OCI-LY1 (cell line): Measurements from ENCODE around the gene CTSC.

Experiments used
- H2AFZ ChIP-seq: fragments of 200-600 bp; sonication (generic), shearing (Covaris generic); 2 replicates; pipeline ENCODE4 v1.6.0; 2014; ENCODE audit warnings: antibody characterized with exemption, mild to moderate bottlenecking, low read length
- H3F3A ChIP-seq: fragments of 200-600 bp; sonication (generic), shearing (Covaris generic); 2 replicates; pipeline ENCODE4 v1.6.0; 2014; ENCODE audit warnings: mild to moderate bottlenecking, antibody characterized with exemption, low read length, moderate library complexity; ENCODE audit not compliant: insufficient read depth
- H3K27ac ChIP-seq: fragments of 200-600 bp; sonication (generic); 2 replicates; pipeline ENCODE4 v1.5.1; 2014; ENCODE audit warnings: low read length, mixed run types, mild to moderate bottlenecking, low read depth; ENCODE audit not compliant: poor library complexity, severe bottlenecking
- H3K27me3 ChIP-seq: fragments of 200-600 bp; sonication (generic); 2 replicates; pipeline ENCODE4 v1.6.0; 2014; ENCODE audit warnings: antibody characterized with exemption, mild to moderate bottlenecking, low read length, moderate library complexity; ENCODE audit not compliant: insufficient read depth
- H3K36me3 ChIP-seq: fragments of 200-600 bp; sonication (generic); 2 replicates; pipeline ENCODE4 v1.6.1; 2014; ENCODE audit warnings: mild to moderate bottlenecking, antibody characterized with exemption, low read length, moderate library complexity, mixed read lengths; ENCODE audit not compliant: insufficient read depth
- H3K4me1 ChIP-seq: fragments of 200-600 bp; sonication (generic); 2 replicates; pipeline ENCODE4 v1.5.1; 2014; ENCODE audit warnings: mild to moderate bottlenecking, low read length, moderate library complexity; ENCODE audit not compliant: insufficient read depth, severe bottlenecking
- H3K4me2 ChIP-seq: fragments of 200-600 bp; sonication (generic), shearing (Covaris generic); 2 replicates; pipeline ENCODE4 v1.6.1; 2014; ENCODE audit warnings: low read length
- H3K4me3 ChIP-seq: fragments of 200-600 bp; sonication (generic); 2 replicates; pipeline ENCODE4 v1.5.1; 2014; ENCODE audit warnings: low read length, low read depth, mild to moderate bottlenecking, mixed read lengths; ENCODE audit not compliant: poor library complexity, severe bottlenecking
- H3K79me2 ChIP-seq: fragments of 200-600 bp; shearing (Covaris generic); 2 replicates; pipeline ENCODE4 v1.6.1; 2016; ENCODE audit warnings: mixed run types, low read length, mixed read lengths; ENCODE audit not compliant: insufficient read depth
- H3K9ac ChIP-seq: fragments of 200-600 bp; sonication (generic), shearing (Covaris generic); 2 replicates; pipeline ENCODE4 v1.6.1; 2014; ENCODE audit warnings: mild to moderate bottlenecking, low read length, mixed read lengths
- H3K9me2 ChIP-seq: fragments of 200-600 bp; sonication (generic), shearing (Covaris generic); 2 replicates; pipeline ENCODE4 v1.6.1; 2014; ENCODE audit warnings: low read depth, mild to moderate bottlenecking, low read length, mixed read lengths
- H3K9me3 ChIP-seq: fragments of 200-600 bp; shearing (Covaris generic); 2 replicates; pipeline ENCODE4 v1.6.1; 2014; ENCODE audit warnings: low read length, mixed read lengths
- H4K20me1 ChIP-seq: fragments of 200-600 bp; sonication (generic), shearing (Covaris generic); 2 replicates; pipeline ENCODE4 v1.6.0; 2016; ENCODE audit warnings: mild to moderate bottlenecking, low read length; ENCODE audit not compliant: insufficient read depth
- EZH2 ChIP-seq: fragments of 200-600 bp; sonication (generic), shearing (Covaris generic); IDR thresholded peaks from 2 replicates; pipeline ENCODE4 v1.8.0; 2017; ENCODE audit warnings: borderline replicate concordance, mixed run types, mild to moderate bottlenecking, antibody characterized with exemption, low read length, moderate library complexity, mixed read lengths
- TF ChIP-seq, protein P1 (sequence below): fragments of 200-600 bp; sonication (generic), shearing (Covaris generic); IDR thresholded peaks from 2 replicates; pipeline ENCODE4 v1.5.1; 2017; ENCODE audit warnings: mild to moderate bottlenecking, antibody characterized with exemption, low read length, moderate library complexity, mixed read lengths

The CTSC gene

DNA sequence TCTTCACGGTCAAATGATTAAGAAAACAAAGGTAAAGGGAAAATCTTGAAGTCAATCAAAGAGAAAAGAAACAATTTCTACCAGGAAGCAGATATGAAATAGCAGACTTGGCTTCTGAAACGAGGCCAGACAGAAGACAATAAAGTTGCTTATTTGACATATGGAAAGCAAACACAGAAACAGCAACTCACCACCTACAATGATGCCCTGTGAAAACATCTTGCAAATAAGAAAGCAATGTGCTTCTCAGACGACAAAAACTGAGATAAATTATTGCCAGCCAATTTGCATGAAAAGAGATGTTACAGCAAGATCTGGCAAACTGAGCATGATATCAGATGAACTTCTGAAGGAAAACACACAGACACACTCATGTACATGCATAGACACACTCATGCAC is 45.9 kb upstream of the CTSC start:
- no peak overlapping the region for H2AFZ ChIP-seq
- H3K36me3 ChIP-seq, result no peaks in the 10 kb centered on the region
- no peak overlapping the region for H3K9ac ChIP-seq
- no peaks in the 10 kb centered on the region for H3K27me3 ChIP-seq
- H3F3A ChIP-seq, result no peaks in the 10 kb centered on the region
- TF ChIP-seq, protein P1, sequence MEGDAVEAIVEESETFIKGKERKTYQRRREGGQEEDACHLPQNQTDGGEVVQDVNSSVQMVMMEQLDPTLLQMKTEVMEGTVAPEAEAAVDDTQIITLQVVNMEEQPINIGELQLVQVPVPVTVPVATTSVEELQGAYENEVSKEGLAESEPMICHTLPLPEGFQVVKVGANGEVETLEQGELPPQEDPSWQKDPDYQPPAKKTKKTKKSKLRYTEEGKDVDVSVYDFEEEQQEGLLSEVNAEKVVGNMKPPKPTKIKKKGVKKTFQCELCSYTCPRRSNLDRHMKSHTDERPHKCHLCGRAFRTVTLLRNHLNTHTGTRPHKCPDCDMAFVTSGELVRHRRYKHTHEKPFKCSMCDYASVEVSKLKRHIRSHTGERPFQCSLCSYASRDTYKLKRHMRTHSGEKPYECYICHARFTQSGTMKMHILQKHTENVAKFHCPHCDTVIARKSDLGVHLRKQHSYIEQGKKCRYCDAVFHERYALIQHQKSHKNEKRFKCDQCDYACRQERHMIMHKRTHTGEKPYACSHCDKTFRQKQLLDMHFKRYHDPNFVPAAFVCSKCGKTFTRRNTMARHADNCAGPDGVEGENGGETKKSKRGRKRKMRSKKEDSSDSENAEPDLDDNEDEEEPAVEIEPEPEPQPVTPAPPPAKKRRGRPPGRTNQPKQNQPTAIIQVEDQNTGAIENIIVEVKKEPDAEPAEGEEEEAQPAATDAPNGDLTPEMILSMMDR, result no peak
- no peak for TF ChIP-seq EZH2
- H3K4me2 ChIP-seq, result no peak overlapping the region
- no peaks in the 10 kb centered on the region for H3K9me2 ChIP-seq
- H3K79me2 ChIP-seq, result no peaks in the 10 kb centered on the region
- H3K4me3 ChIP-seq, result no peak overlapping the region
- H3K27ac ChIP-seq, result no peak overlapping the region
- no peaks in the 10 kb centered on the region for H3K9me3 ChIP-seq
- no peaks in the 10 kb centered on the region for H3K4me1 ChIP-seq
- no peaks in the 10 kb centered on the region for H4K20me1 ChIP-seq

DNA sequence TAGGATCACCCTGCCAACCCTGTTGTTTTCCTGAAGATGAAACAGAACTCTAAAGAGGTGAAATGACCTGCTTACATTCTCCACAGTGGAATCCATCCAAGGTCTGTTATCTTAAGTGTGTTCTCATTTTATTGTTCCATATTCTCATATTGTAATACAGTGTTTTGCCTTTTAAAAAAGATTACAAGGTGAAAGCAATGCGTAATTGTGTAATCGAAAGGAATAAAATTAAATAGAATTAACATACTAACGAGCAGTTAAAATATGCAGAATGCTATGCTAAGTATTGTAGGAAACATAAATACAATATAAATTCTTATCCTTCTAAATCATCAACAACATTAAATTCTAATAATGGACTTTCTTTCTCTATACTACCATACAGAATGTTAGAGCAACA is 41.6 kb upstream of the CTSC start:
- H3K4me2 ChIP-seq, result no peak overlapping the region
- no peaks in the 10 kb centered on the region for H3K36me3 ChIP-seq
- H3K27me3 ChIP-seq, result no peaks in the 10 kb centered on the region
- TF ChIP-seq, protein P1, result no peak
- TF ChIP-seq EZH2, result no peak
- no peaks in the 10 kb centered on the region for H3F3A ChIP-seq
- no peak overlapping the region for H2AFZ ChIP-seq
- no peaks in the 10 kb centered on the region for H3K79me2 ChIP-seq
- H3K4me1 ChIP-seq, result no peaks in the 10 kb centered on the region
- no peaks in the 10 kb centered on the region for H3K9me2 ChIP-seq
- no peak overlapping the region for H3K27ac ChIP-seq
- no peaks in the 10 kb centered on the region for H3K9me3 ChIP-seq
- no peaks in the 10 kb centered on the region for H4K20me1 ChIP-seq
- H3K4me3 ChIP-seq, result no peak overlapping the region
- no peak overlapping the region for H3K9ac ChIP-seq

DNA sequence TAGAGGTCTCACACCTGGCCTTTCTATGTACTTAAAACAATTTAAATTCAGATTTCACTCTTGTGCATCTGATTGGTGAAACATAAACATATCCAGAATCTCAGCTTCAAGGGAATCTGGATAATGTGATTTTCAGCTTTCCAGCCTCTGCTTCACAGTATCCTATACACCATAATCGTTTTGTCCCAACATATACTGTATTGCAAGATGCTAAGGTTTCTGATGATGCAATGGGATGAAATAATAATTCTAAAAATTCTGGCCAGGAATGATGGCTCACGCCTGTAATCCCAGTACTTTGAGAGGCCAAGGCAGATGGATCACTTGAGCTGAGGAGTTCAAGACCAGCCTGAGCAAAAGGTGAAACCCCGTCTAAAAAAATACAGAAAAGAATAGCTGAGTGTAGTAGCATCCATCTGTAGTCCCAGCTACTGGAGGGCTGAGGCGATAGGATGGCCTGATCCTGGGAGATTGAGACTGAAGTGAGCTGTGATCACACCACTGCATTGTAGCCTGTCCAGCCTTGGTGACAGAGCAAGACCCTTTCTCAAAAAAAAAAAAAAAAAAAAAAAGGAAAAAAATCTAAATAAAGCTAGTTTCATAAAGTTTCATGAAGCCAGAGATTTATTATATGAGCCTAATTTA is 41.0 kb upstream of the CTSC start:
- Histone ChIP-seq H3K79me2 (no peaks in the 10 kb centered on the region), H3K4me1 (no peaks in the 10 kb centered on the region), H3K27ac (no peak overlapping the region), H3F3A (no peaks in the 10 kb centered on the region), H3K27me3 (no peaks in the 10 kb centered on the region), H3K4me2 (no peak overlapping the region), H3K9ac (no peak overlapping the region), H3K4me3 (no peak overlapping the region), H3K9me3 (no peaks in the 10 kb centered on the region), H3K9me2 (no peaks in the 10 kb centered on the region), H2AFZ (no peak overlapping the region), H4K20me1 (no peaks in the 10 kb centered on the region), H3K36me3 (no peaks in the 10 kb centered on the region)
- TF ChIP-seq, protein P1, result no peak
- no peak for TF ChIP-seq EZH2
